ENCODE results near the gene ALDH1L1.

- TF ChIP-seq POLR2A (IDR thresholded peaks at IDR 0.05) (no peak), CTCF (IDR thresholded peaks at IDR 0.05 in 4 of 5, conservative IDR thresholded peaks at IDR 0.05 in 1 of 5) (no peak)
These were observed 46.8 kb downstream of the ALDH1L1 start for GRCh38 chr3:126133606-126134005.
